SK-N-SH treated with all-trans-retinoic acid at 6 μM for 48 hours (cell line): ENCODE data around the gene NCLN.

Experiments
- ATAC-seq: fragments of 200-7000 bp; cut with Tn5 transposase; 3 replicates; pipeline ENCODE4 v1.9.1; 2020; ENCODE audit warnings: mild to moderate bottlenecking, moderate library complexity
- ARNTL ChIP-seq: fragments of 450-650 bp; formaldehyde crosslinking; IDR thresholded peaks from 2 replicates; pipeline ENCODE4 v1.5.0; 2020; ENCODE audit warnings: low read depth, mild to moderate bottlenecking, moderate library complexity, borderline replicate concordance
- BACH2 ChIP-seq: fragments of 250-450 bp; sonication (Bioruptor Pico); IDR thresholded peaks from 2 replicates; pipeline ENCODE4 v1.9.0; 2021; ENCODE audit warnings: mild to moderate bottlenecking, borderline replicate concordance
- CREB5 ChIP-seq: fragments of 250-450 bp; sonication (Bioruptor Pico); IDR thresholded peaks from 2 replicates; pipeline ENCODE4 v1.5.1; 2020; ENCODE audit warnings: low read depth, mild to moderate bottlenecking, moderate library complexity
- CSDC2 ChIP-seq: fragments of 250-450 bp; sonication (Bioruptor Pico); IDR thresholded peaks from 2 replicates; pipeline ENCODE4 v1.5.0; 2020; ENCODE audit warnings: mild to moderate bottlenecking, moderate library complexity
- CSRNP3 ChIP-seq: fragments of 250-450 bp; sonication (Bioruptor Pico); IDR thresholded peaks from 2 replicates; pipeline ENCODE4 v1.5.1; 2021; ENCODE audit warnings: mild to moderate bottlenecking, moderate library complexity
- ESRRG ChIP-seq: fragments of 250-450 bp; sonication (Bioruptor Pico); IDR thresholded peaks from 2 replicates; pipeline ENCODE4 v1.6.1; 2021; ENCODE audit warnings: mild to moderate bottlenecking
- GLIS3 ChIP-seq: fragments of 250-450 bp; sonication (Bioruptor Pico); IDR thresholded peaks from 2 replicates; pipeline ENCODE4 v1.5.0; 2020; ENCODE audit warnings: mild to moderate bottlenecking, moderate library complexity
- ISL1 ChIP-seq: fragments of 250-450 bp; sonication (Bioruptor Pico); IDR thresholded peaks from 2 replicates; pipeline ENCODE4 v2.1.2; 2022; ENCODE audit warnings: mild to moderate bottlenecking, moderate library complexity
- OSR1 ChIP-seq: fragments of 250-450 bp; sonication (Bioruptor Pico); IDR thresholded peaks from 2 replicates; pipeline ENCODE4 v1.8.0; 2022; ENCODE audit warnings: moderate library complexity, mild to moderate bottlenecking, inconsistent platforms
- PATZ1 ChIP-seq: fragments of 250-450 bp; sonication (Bioruptor Pico); IDR thresholded peaks from 2 replicates; pipeline ENCODE4 v1.8.0; 2020; ENCODE audit warnings: mild to moderate bottlenecking, moderate library complexity, borderline replicate concordance
- POU6F1 ChIP-seq: fragments of 250-450 bp; sonication (Bioruptor Pico); IDR thresholded peaks from 2 replicates; pipeline ENCODE4 v1.8.0; 2021; ENCODE audit warnings: low read depth, mild to moderate bottlenecking, moderate library complexity, borderline replicate concordance
- PPARA ChIP-seq: fragments of 250-450 bp; sonication (Bioruptor Pico); IDR thresholded peaks from 2 replicates; pipeline ENCODE4 v1.5.0; 2020; ENCODE audit warnings: mild to moderate bottlenecking, borderline replicate concordance
- RARB ChIP-seq: fragments of 250-450 bp; sonication (Bioruptor Pico); IDR thresholded peaks from 2 replicates; pipeline ENCODE4 v1.8.0; 2021; ENCODE audit warnings: mild to moderate bottlenecking, moderate library complexity
- SNAI2 ChIP-seq: fragments of 250-450 bp; sonication (Bioruptor Pico); IDR thresholded peaks from 2 replicates; pipeline ENCODE4 v1.5.0; 2020; ENCODE audit warnings: mild to moderate bottlenecking, moderate library complexity
- TCF4 ChIP-seq: fragments of 250-450 bp; sonication (Bioruptor Pico); IDR thresholded peaks from 2 replicates; pipeline ENCODE4 v1.8.0; 2021; ENCODE audit warnings: mild to moderate bottlenecking, moderate library complexity, borderline replicate concordance
- TOX ChIP-seq: fragments of 250-450 bp; sonication (Bioruptor Pico); IDR thresholded peaks from 2 replicates; pipeline ENCODE4 v1.8.0; 2021; ENCODE audit warnings: mild to moderate bottlenecking, moderate library complexity, borderline replicate concordance
- TSHZ2 ChIP-seq: fragments of 250-450 bp; sonication (Bioruptor Pico); IDR thresholded peaks from 2 replicates; pipeline ENCODE4 v1.5.0; 2020; ENCODE audit warnings: mild to moderate bottlenecking, moderate library complexity
- ZFP3 ChIP-seq: fragments of 250-450 bp; sonication (Bioruptor Pico); IDR thresholded peaks from 2 replicates; pipeline ENCODE4 v1.5.0; 2020; ENCODE audit warnings: mild to moderate bottlenecking, moderate library complexity
- ZFP30 ChIP-seq: fragments of 450-650 bp; formaldehyde crosslinking; IDR thresholded peaks from 2 replicates; pipeline ENCODE4 v1.5.0; 2022; ENCODE audit warnings: mild to moderate bottlenecking, moderate library complexity
- ZNF565 ChIP-seq: fragments of 450-650 bp; formaldehyde crosslinking; conservative IDR thresholded peaks from 2 replicates; pipeline ENCODE4 v1.5.0; 2020; ENCODE audit warnings: low read depth, mild to moderate bottlenecking, moderate library complexity
- ZNF70 ChIP-seq: fragments of 450-650 bp; formaldehyde crosslinking; IDR thresholded peaks from 2 replicates; pipeline ENCODE4 v1.5.0; 2020; ENCODE audit warnings: mild to moderate bottlenecking, moderate library complexity

NCLN gene

GRCh38 chr19:3178973-3179738 is 6.6 kb upstream of the NCLN start:
- TF ChIP-seq TCF4 (CRISPR knock-in tag) (no peak), TSHZ2 (CRISPR knock-in tag) (no peak), SNAI2 (no peak), ISL1 (CRISPR knock-in tag) (no peak), TOX (CRISPR knock-in tag) (no peak), ZFP3 (CRISPR knock-in tag) (no peak), BACH2 (CRISPR knock-in tag) (no peak), PPARA (CRISPR knock-in tag) (no peak), GLIS3 (CRISPR knock-in tag) (no peak), ARNTL (CRISPR knock-in tag) (no peak), CREB5 (no peak), POU6F1 (CRISPR knock-in tag) (no peak), PATZ1 (CRISPR knock-in tag) (no peak)
- no peak for ATAC-seq

- TF ChIP-seq RARB (CRISPR knock-in tag) (no peak), ESRRG (no peak), CSDC2 (no peak), ZFP30 (CRISPR knock-in tag) (no peak), BACH2 (CRISPR knock-in tag) (no peak), ARNTL (CRISPR knock-in tag) (no peak), POU6F1 (CRISPR knock-in tag) (no peak), ZNF565 (no peak), CREB5 (no peak), ZNF70 (CRISPR knock-in tag) (no peak), CSRNP3 (CRISPR knock-in tag) (no peak), OSR1 (CRISPR knock-in tag) (no peak), GLIS3 (CRISPR knock-in tag) (no peak), ISL1 (CRISPR knock-in tag) (no peak), ZFP3 (CRISPR knock-in tag) (no peak)
Observed at GRCh38 chr19:3179739-3180293, 5.9 kb upstream of the NCLN start.

More at GRCh38 chr19:3179739-3180293, 5.9 kb upstream of the NCLN start:
- ATAC-seq, result no peak
